Spleen (tissue), 13 donors: ENCODE data around the gene HADHA. TPM values are rescaled to one million over a fixed set of nuclear protein-coding genes. Genes with fewer than 3 reads are reported as not detected.
A peak's percentile ranks its signal among the peaks of the same experiment; 100 is the strongest.

Experiments used
- DNase-seq: peaks from one replicate; pipeline ENCODE4 v3.0.0-alpha.2; 2020
- H3K27ac ChIP-seq, 8 donors: fragments of 200-600 bp; sonication (generic) in 7 of 8; 1 replicate in 4 of 8; 2 replicates in 4 of 8; pipeline versions ENCODE4 v1.5.0 to v1.8.0; 2016 to 2021; ENCODE audit warnings: inconsistent platforms in 4 of 8, mild to moderate bottlenecking in 4 of 8, moderate library complexity in 1 of 8
- H3K27me3 ChIP-seq, 7 donors: fragments of 200-600 bp; sonication (generic) in 6 of 7; replicated peaks in 1 of 7; 1 replicate in 4 of 7; 2 replicates in 3 of 7; pipeline versions ENCODE4 v1.5.0 to v1.8.0; 2016 to 2021; ENCODE audit warnings: inconsistent platforms in 3 of 7, mild to moderate bottlenecking in 1 of 7
- H3K36me3 ChIP-seq, 6 donors: fragments of 200-600 bp; sonication (generic) in 5 of 6; 1 replicate in 4 of 6; 2 replicates in 2 of 6; pipeline versions ENCODE4 v1.5.0 to v1.8.0; 2016 to 2021; ENCODE audit warnings: inconsistent platforms in 2 of 6
- H3K4me1 ChIP-seq, 6 donors: fragments of 200-600 bp; sonication (generic) in 5 of 6; 1 replicate in 3 of 6; 2 replicates in 3 of 6; pipeline versions ENCODE4 v1.5.0 to v1.8.0; 2016 to 2021; ENCODE audit warnings: inconsistent platforms in 3 of 6
- H3K4me3 ChIP-seq, 8 donors: fragments of 200-600 bp; sonication (generic) in 7 of 8; 1 replicate in 4 of 8; 2 replicates in 4 of 8; pipeline versions ENCODE4 v1.5.0 to v1.8.0; 2016 to 2021; ENCODE audit warnings: inconsistent platforms in 4 of 8, mild to moderate bottlenecking in 4 of 8, moderate library complexity in 2 of 8
- H3K9me3 ChIP-seq, 8 donors: fragments of 200-600 bp; sonication (generic) in 7 of 8; 1 replicate in 4 of 8; 2 replicates in 4 of 8; pipeline versions ENCODE4 v1.5.0 to v1.8.0; 2016 to 2021; ENCODE audit warnings: inconsistent platforms in 4 of 8
- POLR2A ChIP-seq, 3 donors: fragments of 450-650 bp; IDR thresholded peaks; one replicate each; pipeline ENCODE4 v1.5.1; 2017; ENCODE audit warnings: antibody characterized with exemption in 3 of 3, mild to moderate bottlenecking in 1 of 3
- POLR2AphosphoS5 ChIP-seq, 3 donors: sonication (generic); formaldehyde crosslinking; IDR thresholded peaks; one replicate each; pipeline ENCODE4 v1.5.1; 2017; ENCODE audit warnings: antibody characterized with exemption in 3 of 3
- WGBS, 5 donors: extraction: QIAGEN DNeasy Blood & Tissue Kit in 3 of 5; methylation state at CpG; one replicate each; pipeline versions ENCODE4 v1.1.5 to v1.1.7; 2013 to 2018; 5-methylcytosine and 5-hydroxymethylcytosine counted together
- intact Hi-C: fragments of 100-400 bp; cut with DNase I; formaldehyde crosslinking; loops from one replicate; pipeline ENCODE4 v1.15.0; 2023; ENCODE audit warnings: low total_unique reads
- long read RNA-seq, 2 donors: transcript quantifications; one replicate each; lab custom pipeline, GENCODE V29; 2026
- polyA plus RNA-seq, 3 donors: library from polyadenylated mRNA; stranded (reverse); fragments of 200-250 nt; gene quantifications; one replicate each; pipeline ENCODE4 v1.2.1, GENCODE V29; 2013
- total RNA-seq, 7 donors: library from RNA; depleted of rRNA in 3 of 7; stranded (reverse); fragments of >200 nt in 3 of 7; fragmentation: NEBNext Ultra II Directional in 4 of 7; extraction: Animal tissue kit (Norgen Biotek cat#: 25700) in 4 of 7; gene quantifications; one replicate each; pipeline versions ENCODE4 v1.1.0 to v1.2.1, GENCODE V29; 2016 to 2021
- TF ChIP-seq, protein P1 (sequence below), 11 experiments: fragments of 200-600 bp in 7 of 11; fragments of 450-650 bp in 4 of 11; sonication (generic) in 4 of 11; IDR thresholded peaks in 8 of 11; conservative IDR thresholded peaks in 3 of 11; 1 replicate in 7 of 11; 2 replicates in 4 of 11; pipeline versions ENCODE4 v1.4.0 to v1.8.0; 2016 to 2021; ENCODE audit warnings: antibody characterized with exemption in 11 of 11, inconsistent platforms in 4 of 11, mild to moderate bottlenecking in 1 of 11
- donor health status: healthy with polysubstance abuse.
- donor health status: DM: no; HTN: no; CAD: no; lungs with moderate emphysema.
- donor health status: DM: no; HTN: no; CAD: no.
- donor health status: Bipolar disorder and iron deficiency.
- donor health status: healthy.
- donor health status: DM: no; HTN: no; CAD: no.
- donor health status: DM: yes; HTN: yes; CAD: no.

The HADHA gene
- total RNA-seq (100 to 1,000 TPM; 114 to 134 (median 115) TPM), polyA plus RNA-seq (10 to 100 TPM; 49.6 to 58.3 (median 58.3) TPM)
- long read RNA-seq, donor 1, transcript HADHA-201 (20 exons, 3,037 nt) = major isoform, 17 of 54 reads
- long read RNA-seq, donor 1, partial matches to known transcripts = 37 of 54 reads
- long read RNA-seq, donor 1, other reads (novel, unspliced or antisense) = 0 of 54 reads
- long read RNA-seq, donor 2, transcript HADHA-201 (20 exons, 3,037 nt) = major isoform, 31 of 50 reads
- long read RNA-seq, donor 2, partial matches to known transcripts = 18 of 50 reads
- long read RNA-seq, donor 2, other reads (novel, unspliced or antisense) = 0 of 50 reads

DNA sequence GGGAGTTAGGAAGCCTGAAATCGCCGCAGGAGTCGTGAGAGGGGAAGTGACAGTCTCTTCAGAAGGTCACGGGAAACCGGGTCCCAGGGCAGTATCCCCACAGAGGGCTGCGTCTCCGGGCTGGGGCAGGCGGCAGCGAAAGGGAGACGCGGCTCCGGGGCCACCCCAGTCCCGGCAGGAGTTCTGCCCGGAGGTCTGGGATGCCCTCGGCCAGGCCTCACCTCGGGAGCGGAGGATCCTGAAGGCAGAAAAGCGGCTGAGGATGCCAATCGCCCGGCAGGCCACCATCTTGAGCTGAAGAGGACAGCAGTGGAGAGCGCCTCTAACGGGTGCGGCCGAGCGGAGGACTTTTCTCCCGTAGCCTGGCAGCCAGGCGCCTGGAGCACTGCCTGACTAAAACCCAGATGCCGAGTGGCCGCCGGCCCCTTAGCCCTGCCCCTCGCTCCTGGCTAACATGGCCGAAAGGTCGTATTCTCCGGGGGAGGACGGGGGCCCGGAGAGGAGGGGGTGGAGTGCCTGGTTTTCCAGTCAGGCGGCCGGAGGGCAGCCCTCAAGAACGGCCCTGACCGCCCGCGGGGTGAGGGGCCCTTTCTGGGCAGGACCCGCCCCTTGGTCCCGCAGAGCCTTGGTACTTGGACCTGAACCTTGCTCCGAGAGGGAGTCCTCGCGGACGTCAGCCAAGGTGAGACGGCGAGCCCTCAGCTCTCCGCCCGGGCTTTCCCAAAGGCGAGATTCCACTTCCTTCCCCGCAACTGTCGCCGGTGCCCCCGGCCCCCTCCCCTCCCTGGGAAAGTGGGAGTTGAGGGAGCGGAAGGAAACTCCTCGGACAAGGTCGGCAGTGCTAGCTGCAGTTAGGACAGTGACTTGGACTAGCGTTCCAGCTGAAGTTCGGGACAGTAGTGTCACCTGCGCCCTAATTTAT lies at the start of gene HADHA, which contains the start of gene HADHB:
HADHA (minus strand) TSS at position 324 of the 922 bp plus-strand sequence; CDS start at position 288, 36 bp downstream.
HADHB (plus strand) TSS at position 631 of the 922 bp plus-strand sequence. CDS start 9,316 bp downstream, outside the sequence.
- TF ChIP-seq, protein P1, sequence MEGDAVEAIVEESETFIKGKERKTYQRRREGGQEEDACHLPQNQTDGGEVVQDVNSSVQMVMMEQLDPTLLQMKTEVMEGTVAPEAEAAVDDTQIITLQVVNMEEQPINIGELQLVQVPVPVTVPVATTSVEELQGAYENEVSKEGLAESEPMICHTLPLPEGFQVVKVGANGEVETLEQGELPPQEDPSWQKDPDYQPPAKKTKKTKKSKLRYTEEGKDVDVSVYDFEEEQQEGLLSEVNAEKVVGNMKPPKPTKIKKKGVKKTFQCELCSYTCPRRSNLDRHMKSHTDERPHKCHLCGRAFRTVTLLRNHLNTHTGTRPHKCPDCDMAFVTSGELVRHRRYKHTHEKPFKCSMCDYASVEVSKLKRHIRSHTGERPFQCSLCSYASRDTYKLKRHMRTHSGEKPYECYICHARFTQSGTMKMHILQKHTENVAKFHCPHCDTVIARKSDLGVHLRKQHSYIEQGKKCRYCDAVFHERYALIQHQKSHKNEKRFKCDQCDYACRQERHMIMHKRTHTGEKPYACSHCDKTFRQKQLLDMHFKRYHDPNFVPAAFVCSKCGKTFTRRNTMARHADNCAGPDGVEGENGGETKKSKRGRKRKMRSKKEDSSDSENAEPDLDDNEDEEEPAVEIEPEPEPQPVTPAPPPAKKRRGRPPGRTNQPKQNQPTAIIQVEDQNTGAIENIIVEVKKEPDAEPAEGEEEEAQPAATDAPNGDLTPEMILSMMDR (IDR thresholded peaks at IDR 0.05 in 8 of 11, conservative IDR thresholded peaks at IDR 0.05 in 3 of 11) = peak in 9 of 11 experiments; percentile 36 to 70 (median 40)
- TF ChIP-seq POLR2A (IDR thresholded peaks at IDR 0.05) (peak; percentile 56 to 59 (median 58)), POLR2AphosphoS5 (IDR thresholded peaks at IDR 0.05) (peak; percentile 89 to 93 (median 91))
- Histone ChIP-seq H3K27ac (peak within 1 kb of the TSS; percentile 93 to 99 (median 96)), H3K36me3 (peaks cover 0 to 6% (median 0%) of the 10 kb centered on the region in 6 donors), H3K4me3 (peak within 1 kb of the TSS; percentile 73 to 95 (median 87)), H3K4me1 (peaks cover 15 to 89% (median 79%) of the 10 kb centered on the region in 6 donors), H3K27me3 (no peaks in the 10 kb centered on the region), H3K9me3 (no peaks in the 10 kb centered on the region)
- DNase-seq = peak; percentile 97
- intact Hi-C loops = loop anchor here (10.0 kb wide), 1 partner anchor 60 kb away; no protein-coding TSS in a partner anchor
- 0 to 1% (median 0%) methylated on average over 48 to 63 of the region's 63 CpGs for WGBS, 5 donors

DNA sequence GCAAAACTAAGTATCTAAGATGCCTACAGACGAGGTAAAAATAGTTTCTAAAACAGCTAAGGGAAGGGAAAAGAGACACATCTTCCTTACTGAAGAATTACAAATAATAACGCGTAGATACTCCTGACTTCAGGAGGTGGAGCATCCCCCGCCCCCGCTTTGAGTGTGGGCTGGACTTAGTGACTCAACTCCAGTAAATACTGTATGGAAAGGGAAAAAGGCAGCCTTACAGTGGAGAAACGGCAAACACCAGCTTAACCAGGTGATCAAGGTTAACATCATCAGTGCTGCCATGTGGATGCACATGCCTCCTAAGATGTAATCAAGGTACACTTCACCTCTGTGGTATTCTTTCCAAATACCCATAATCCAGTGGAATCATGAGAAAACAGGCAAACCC lies 48.2 kb upstream of the HADHA start:
- no peak for DNase-seq
- TF ChIP-seq POLR2A (IDR thresholded peaks at IDR 0.05) (no peak), POLR2AphosphoS5 (IDR thresholded peaks at IDR 0.05) (no peak)
- TF ChIP-seq, protein P1 (IDR thresholded peaks at IDR 0.05 in 8 of 11, conservative IDR thresholded peaks at IDR 0.05 in 3 of 11) = no peak
- Histone ChIP-seq H3K4me3 (no peak overlapping the region), H3K36me3 (peaks cover 0 to 46% (median 14%) of the 10 kb centered on the region in 6 donors), H3K4me1 (peaks cover 0 to 1% (median 0%) of the 10 kb centered on the region in 6 donors), H3K27me3 (no peaks in the 10 kb centered on the region), H3K27ac (no peak overlapping the region), H3K9me3 (no peaks in the 10 kb centered on the region)
- intact Hi-C loops = no loop called here
- WGBS, 5 donors = 72 to 89% (median 87%) methylated on average over 6 of the region's 6 CpGs

DNA sequence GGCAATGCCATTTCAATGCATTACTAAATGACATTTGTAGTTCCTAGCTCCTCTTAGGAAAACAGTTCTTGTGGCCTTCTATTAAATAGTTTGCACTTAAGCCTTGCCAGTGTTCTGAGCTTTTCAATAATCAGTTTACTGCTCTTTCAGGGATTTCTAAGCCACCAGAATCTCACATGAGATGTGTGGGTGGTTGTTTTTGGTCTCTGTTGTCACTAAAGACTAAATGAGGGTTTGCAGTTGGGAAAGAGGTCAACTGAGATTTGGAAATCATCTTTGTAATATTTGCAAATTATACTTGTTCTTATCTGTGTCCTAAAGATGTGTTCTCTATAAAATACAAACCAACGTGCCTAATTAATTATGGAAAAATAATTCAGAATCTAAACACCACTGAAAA lies 45.6 kb upstream of the HADHA start:
- H3K9me3 ChIP-seq = no peaks in the 10 kb centered on the region
- no peak for DNase-seq
- no peak overlapping the region for H3K27ac ChIP-seq
- H3K36me3 ChIP-seq = peaks cover 0 to 72% (median 36%) of the 10 kb centered on the region in 6 donors
- 76 to 93% (median 87%) methylated on average over 1 of the region's 1 CpG for WGBS, 5 donors
- H3K4me1 ChIP-seq = no peaks in the 10 kb centered on the region
- intact Hi-C loops = no loop called here
- no peaks in the 10 kb centered on the region for H3K27me3 ChIP-seq
- TF ChIP-seq POLR2A (IDR thresholded peaks at IDR 0.05) = no peak
- no peak for TF ChIP-seq POLR2AphosphoS5 (IDR thresholded peaks at IDR 0.05)
- TF ChIP-seq, protein P1 (IDR thresholded peaks at IDR 0.05 in 8 of 11, conservative IDR thresholded peaks at IDR 0.05 in 3 of 11) = no peak
- H3K4me3 ChIP-seq = no peak overlapping the region
